Measurements from ENCODE around the gene FAM135A.

Gene FAM135A

DNA sequence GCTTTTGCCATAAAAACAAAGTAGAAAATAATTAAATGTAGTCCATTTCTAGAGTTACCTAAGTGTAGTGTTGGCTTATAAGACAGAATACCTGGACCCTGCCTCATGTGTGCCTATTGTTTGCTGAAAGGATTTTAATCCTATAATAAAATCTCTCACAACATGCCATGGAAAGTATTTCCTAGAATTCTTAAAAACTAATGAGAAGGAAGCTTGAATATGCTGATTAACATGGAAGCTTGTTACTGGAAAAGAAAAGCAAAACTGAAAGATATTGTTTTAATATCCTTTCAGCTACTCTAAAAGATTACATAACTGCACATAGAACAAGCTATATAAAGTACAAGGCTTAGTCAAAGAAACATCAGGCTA, 18.0 kb upstream of the FAM135A start:
- no peak overlapping the region for H3K27ac ChIP-seq (ENCODE audit: insufficient read depth, low read length, poor library complexity, severe bottlenecking)
- no peaks in the 10 kb centered on the region for H3K4me1 ChIP-seq (ENCODE audit: control insufficient read depth, insufficient read depth, low read length, poor library complexity, severe bottlenecking)
- H3K36me3 ChIP-seq (ENCODE audit: control insufficient read depth, insufficient read depth, low read length): no peaks in the 10 kb centered on the region
- DNase-seq: no peak
- peaks cover 6% of the 10 kb centered on the region for H3K27me3 ChIP-seq (replicated peaks; ENCODE audit: control insufficient read depth, insufficient read depth, low read length, poor library complexity, severe bottlenecking)
- H3K4me3 ChIP-seq (ENCODE audit: insufficient read depth, low read depth, low read length, poor library complexity, severe bottlenecking): no peak overlapping the region
- H3K9me3 ChIP-seq (ENCODE audit: control insufficient read depth, low read length): no peaks in the 10 kb centered on the region

DNA sequence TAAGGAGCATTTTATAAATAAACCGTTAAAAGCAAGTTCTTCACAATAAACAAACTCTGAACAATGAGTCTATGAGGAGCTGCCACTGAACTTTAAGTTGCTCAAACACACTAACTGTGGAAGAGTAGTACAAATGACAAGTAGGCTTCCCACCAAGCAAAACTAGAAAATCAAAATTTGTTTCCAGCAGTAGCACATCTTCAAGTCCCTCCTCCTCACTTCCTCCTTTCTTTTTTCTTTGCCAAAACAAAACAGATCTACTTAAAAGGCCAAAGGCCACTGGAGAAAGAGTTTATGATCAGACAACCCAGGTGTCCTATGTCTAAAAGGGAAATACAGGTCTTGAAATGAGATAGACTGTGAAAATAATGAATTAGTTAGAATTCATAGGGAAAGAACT, 17.1 kb upstream of the FAM135A start:
- Histone ChIP-seq H3K4me3 (ENCODE audit: insufficient read depth, low read depth, low read length, poor library complexity, severe bottlenecking) (no peak overlapping the region), H3K4me1 (ENCODE audit: control insufficient read depth, insufficient read depth, low read length, poor library complexity, severe bottlenecking) (no peaks in the 10 kb centered on the region), H3K27me3 (replicated peaks; ENCODE audit: control insufficient read depth, insufficient read depth, low read length, poor library complexity, severe bottlenecking) (peaks cover 6% of the 10 kb centered on the region), H3K36me3 (ENCODE audit: control insufficient read depth, insufficient read depth, low read length) (no peaks in the 10 kb centered on the region), H3K9me3 (ENCODE audit: control insufficient read depth, low read length) (no peaks in the 10 kb centered on the region), H3K27ac (ENCODE audit: insufficient read depth, low read length, poor library complexity, severe bottlenecking) (no peak overlapping the region)
- DNase-seq: no peak

DNA sequence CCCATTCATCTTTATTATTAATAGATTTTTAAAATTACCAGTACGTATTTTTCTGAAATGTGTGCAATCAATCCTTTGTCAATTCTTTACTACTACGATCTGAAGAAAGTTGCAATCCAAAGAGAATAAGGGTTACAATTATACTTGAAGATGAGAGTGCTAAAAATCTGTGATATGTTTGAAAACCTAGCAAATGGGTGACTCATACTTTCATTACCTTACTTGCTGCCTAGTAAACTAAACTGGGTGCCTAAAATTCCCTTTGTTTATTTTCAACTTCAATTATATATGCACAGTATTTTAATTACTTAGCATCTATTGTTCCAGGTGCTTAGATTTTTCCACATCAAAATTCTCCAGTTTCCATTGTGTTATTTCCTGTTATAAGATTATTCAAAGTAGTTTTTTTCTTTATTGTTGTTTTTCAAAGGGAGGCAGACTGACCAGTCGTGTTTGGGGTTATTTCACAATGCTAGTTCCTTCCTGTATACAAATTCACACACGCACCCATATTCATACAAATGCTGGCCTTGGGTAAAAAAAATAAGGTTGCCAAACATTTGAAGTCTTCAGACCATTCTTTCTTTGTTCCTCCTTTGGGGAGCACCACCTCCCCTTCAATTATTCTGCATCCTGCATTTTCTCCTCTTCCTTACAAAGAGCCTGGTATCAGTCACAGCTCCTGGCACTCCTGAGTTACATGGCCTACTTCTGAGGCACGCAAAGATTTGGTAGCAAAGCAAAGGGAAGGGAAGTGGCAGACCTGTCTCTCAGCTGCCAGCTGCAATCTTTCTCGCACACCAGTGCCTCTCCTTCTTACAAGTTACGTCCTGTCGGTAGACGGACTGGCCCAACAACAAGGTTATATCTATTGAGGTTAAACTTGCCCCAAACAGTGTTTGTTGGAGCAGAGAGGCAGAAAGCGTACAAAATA, 16.2 kb upstream of the FAM135A start:
- Histone ChIP-seq H3K36me3 (ENCODE audit: control insufficient read depth, insufficient read depth, low read length) (no peaks in the 10 kb centered on the region), H3K4me1 (ENCODE audit: control insufficient read depth, insufficient read depth, low read length, poor library complexity, severe bottlenecking) (no peaks in the 10 kb centered on the region), H3K27ac (ENCODE audit: insufficient read depth, low read length, poor library complexity, severe bottlenecking) (no peak overlapping the region), H3K4me3 (ENCODE audit: insufficient read depth, low read depth, low read length, poor library complexity, severe bottlenecking) (no peak overlapping the region), H3K9me3 (ENCODE audit: control insufficient read depth, low read length) (no peaks in the 10 kb centered on the region), H3K27me3 (replicated peaks; ENCODE audit: control insufficient read depth, insufficient read depth, low read length, poor library complexity, severe bottlenecking) (peaks cover 6% of the 10 kb centered on the region)
- DNase-seq: no peak

- H3K9me3 ChIP-seq (ENCODE audit: control insufficient read depth, low read length): no peaks in the 10 kb centered on the region
- no peaks in the 10 kb centered on the region for H3K4me1 ChIP-seq (ENCODE audit: control insufficient read depth, insufficient read depth, low read length, poor library complexity, severe bottlenecking)
- no peaks in the 10 kb centered on the region for H3K36me3 ChIP-seq (ENCODE audit: control insufficient read depth, insufficient read depth, low read length)
- H3K27ac ChIP-seq (ENCODE audit: insufficient read depth, low read length, poor library complexity, severe bottlenecking): no peak overlapping the region
- no peak for DNase-seq
- H3K27me3 ChIP-seq (replicated peaks; ENCODE audit: control insufficient read depth, insufficient read depth, low read length, poor library complexity, severe bottlenecking): peaks cover 6% of the 10 kb centered on the region
- no peak overlapping the region for H3K4me3 ChIP-seq (ENCODE audit: insufficient read depth, low read depth, low read length, poor library complexity, severe bottlenecking)
These were observed 14.3 kb upstream of the FAM135A start for GRCh38 chr6:70398783-70399728.

GRCh38 chr6:70404658-70405057, 8.7 kb upstream of the FAM135A start:
- no peak for DNase-seq
- H3K4me3 ChIP-seq (ENCODE audit: insufficient read depth, low read depth, low read length, poor library complexity, severe bottlenecking): no peak overlapping the region
- no peak overlapping the region for H3K27ac ChIP-seq (ENCODE audit: insufficient read depth, low read length, poor library complexity, severe bottlenecking)
- no peaks in the 10 kb centered on the region for H3K9me3 ChIP-seq (ENCODE audit: control insufficient read depth, low read length)
- H3K36me3 ChIP-seq (ENCODE audit: control insufficient read depth, insufficient read depth, low read length): no peaks in the 10 kb centered on the region
- H3K4me1 ChIP-seq (ENCODE audit: control insufficient read depth, insufficient read depth, low read length, poor library complexity, severe bottlenecking): no peaks in the 10 kb centered on the region
- no peaks in the 10 kb centered on the region for H3K27me3 ChIP-seq (replicated peaks; ENCODE audit: control insufficient read depth, insufficient read depth, low read length, poor library complexity, severe bottlenecking)

- no peaks in the 10 kb centered on the region for H3K36me3 ChIP-seq (ENCODE audit: control insufficient read depth, insufficient read depth, low read length)
- peaks cover 6% of the 10 kb centered on the region for H3K4me1 ChIP-seq (ENCODE audit: control insufficient read depth, insufficient read depth, low read length, poor library complexity, severe bottlenecking)
- no peak overlapping the region for H3K27ac ChIP-seq (ENCODE audit: insufficient read depth, low read length, poor library complexity, severe bottlenecking)
- no peaks in the 10 kb centered on the region for H3K27me3 ChIP-seq (replicated peaks; ENCODE audit: control insufficient read depth, insufficient read depth, low read length, poor library complexity, severe bottlenecking)
- H3K4me3 ChIP-seq (ENCODE audit: insufficient read depth, low read depth, low read length, poor library complexity, severe bottlenecking): no peak overlapping the region
- no peaks in the 10 kb centered on the region for H3K9me3 ChIP-seq (ENCODE audit: control insufficient read depth, low read length)
- no peak for DNase-seq
These were observed 4.1 kb upstream of the FAM135A start for GRCh38 chr6:70409216-70409615.

- DNase-seq: no peak
- H3K4me3 ChIP-seq (ENCODE audit: insufficient read depth, low read depth, low read length, poor library complexity, severe bottlenecking): no peak overlapping the region
- H3K36me3 ChIP-seq (ENCODE audit: control insufficient read depth, insufficient read depth, low read length): no peaks in the 10 kb centered on the region
- H3K27me3 ChIP-seq (replicated peaks; ENCODE audit: control insufficient read depth, insufficient read depth, low read length, poor library complexity, severe bottlenecking): no peaks in the 10 kb centered on the region
- peaks cover 9% of the 10 kb centered on the region for H3K4me1 ChIP-seq (ENCODE audit: control insufficient read depth, insufficient read depth, low read length, poor library complexity, severe bottlenecking)
- H3K27ac ChIP-seq (ENCODE audit: insufficient read depth, low read length, poor library complexity, severe bottlenecking): no peak overlapping the region
- no peaks in the 10 kb centered on the region for H3K9me3 ChIP-seq (ENCODE audit: control insufficient read depth, low read length)
These were observed 1.6 kb upstream of the FAM135A start for GRCh38 chr6:70411542-70412251.

- H3K27ac ChIP-seq (ENCODE audit: insufficient read depth, low read length, poor library complexity, severe bottlenecking): peak overlapping the region; percentile 50
- H3K4me3 ChIP-seq (ENCODE audit: insufficient read depth, low read depth, low read length, poor library complexity, severe bottlenecking): peak overlapping the region; percentile 54
- H3K4me1 ChIP-seq (ENCODE audit: control insufficient read depth, insufficient read depth, low read length, poor library complexity, severe bottlenecking): peaks cover 9% of the 10 kb centered on the region
- no peaks in the 10 kb centered on the region for H3K9me3 ChIP-seq (ENCODE audit: control insufficient read depth, low read length)
- no peaks in the 10 kb centered on the region for H3K36me3 ChIP-seq (ENCODE audit: control insufficient read depth, insufficient read depth, low read length)
- no peaks in the 10 kb centered on the region for H3K27me3 ChIP-seq (replicated peaks; ENCODE audit: control insufficient read depth, insufficient read depth, low read length, poor library complexity, severe bottlenecking)
- no peak for DNase-seq
These were observed 825 bp upstream of the FAM135A start for GRCh38 chr6:70412252-70413113.

- Histone ChIP-seq H3K4me1 (ENCODE audit: control insufficient read depth, insufficient read depth, low read length, poor library complexity, severe bottlenecking) (peaks cover 9% of the 10 kb centered on the region), H3K36me3 (ENCODE audit: control insufficient read depth, insufficient read depth, low read length) (no peaks in the 10 kb centered on the region), H3K27ac (ENCODE audit: insufficient read depth, low read length, poor library complexity, severe bottlenecking) (peak overlapping the region; percentile 50), H3K27me3 (replicated peaks; ENCODE audit: control insufficient read depth, insufficient read depth, low read length, poor library complexity, severe bottlenecking) (no peaks in the 10 kb centered on the region), H3K4me3 (ENCODE audit: insufficient read depth, low read depth, low read length, poor library complexity, severe bottlenecking) (peak overlapping the region; percentile 54), H3K9me3 (ENCODE audit: control insufficient read depth, low read length) (no peaks in the 10 kb centered on the region)
- no peak for DNase-seq
These were observed 735 bp downstream of the FAM135A start for GRCh38 chr6:70413992-70414494.

Measured in effector memory CD4-positive, alpha-beta T cell (primary cell).